ENCODE data around the gene LIPC.

DNA sequence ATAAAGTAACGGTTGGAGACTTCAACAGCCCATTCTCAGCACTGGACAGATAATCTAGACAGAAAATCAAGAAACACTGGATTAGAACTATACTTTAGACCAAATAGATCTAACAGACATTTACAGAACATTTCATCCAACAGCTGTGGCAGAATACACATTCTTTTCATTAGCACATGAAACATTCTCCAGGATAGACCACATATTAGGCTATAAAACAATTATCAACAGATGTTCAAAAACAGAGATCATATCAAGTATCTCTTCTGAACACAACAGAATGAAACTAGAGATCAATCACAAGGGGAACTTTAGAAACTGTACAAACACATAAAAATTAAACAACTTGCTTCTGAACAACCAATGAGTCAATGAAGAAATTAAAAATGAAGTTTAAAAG lies 184.4 kb downstream of the LIPC start:
- TF ChIP-seq POLR2A (IDR thresholded peaks at IDR 0.05), result no peak
- TF ChIP-seq, protein P1, sequence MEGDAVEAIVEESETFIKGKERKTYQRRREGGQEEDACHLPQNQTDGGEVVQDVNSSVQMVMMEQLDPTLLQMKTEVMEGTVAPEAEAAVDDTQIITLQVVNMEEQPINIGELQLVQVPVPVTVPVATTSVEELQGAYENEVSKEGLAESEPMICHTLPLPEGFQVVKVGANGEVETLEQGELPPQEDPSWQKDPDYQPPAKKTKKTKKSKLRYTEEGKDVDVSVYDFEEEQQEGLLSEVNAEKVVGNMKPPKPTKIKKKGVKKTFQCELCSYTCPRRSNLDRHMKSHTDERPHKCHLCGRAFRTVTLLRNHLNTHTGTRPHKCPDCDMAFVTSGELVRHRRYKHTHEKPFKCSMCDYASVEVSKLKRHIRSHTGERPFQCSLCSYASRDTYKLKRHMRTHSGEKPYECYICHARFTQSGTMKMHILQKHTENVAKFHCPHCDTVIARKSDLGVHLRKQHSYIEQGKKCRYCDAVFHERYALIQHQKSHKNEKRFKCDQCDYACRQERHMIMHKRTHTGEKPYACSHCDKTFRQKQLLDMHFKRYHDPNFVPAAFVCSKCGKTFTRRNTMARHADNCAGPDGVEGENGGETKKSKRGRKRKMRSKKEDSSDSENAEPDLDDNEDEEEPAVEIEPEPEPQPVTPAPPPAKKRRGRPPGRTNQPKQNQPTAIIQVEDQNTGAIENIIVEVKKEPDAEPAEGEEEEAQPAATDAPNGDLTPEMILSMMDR (IDR thresholded peaks at IDR 0.05), result no peak
